A673 (cell line): ENCODE results near the gene CERS5.

ENCODE experiments used
- CTCF ChIP-seq: fragments of 300-800, 200-600 bp; sonication (generic); conservative IDR thresholded peaks from 2 replicates; pipeline ENCODE4 v1.5.1; 2017; ENCODE audit warnings: low read depth, mild to moderate bottlenecking, antibody characterized with exemption, low read length, moderate library complexity, mixed read lengths
- EZH2 ChIP-seq: fragments of 200-600 bp; sonication (generic); IDR thresholded peaks from 2 replicates; pipeline ENCODE4 v1.6.1; 2017; ENCODE audit warnings: borderline replicate concordance, low read depth, mild to moderate bottlenecking, mixed read lengths, antibody characterized with exemption, low read length; ENCODE audit not compliant: poor library complexity, severe bottlenecking

GRCh38 chr12:50079771-50080170 is 87.4 kb downstream of the CERS5 start:
- no peak for TF ChIP-seq CTCF
- no peak for TF ChIP-seq EZH2
